ENCODE measurements around the gene SEC14L5.

DNA sequence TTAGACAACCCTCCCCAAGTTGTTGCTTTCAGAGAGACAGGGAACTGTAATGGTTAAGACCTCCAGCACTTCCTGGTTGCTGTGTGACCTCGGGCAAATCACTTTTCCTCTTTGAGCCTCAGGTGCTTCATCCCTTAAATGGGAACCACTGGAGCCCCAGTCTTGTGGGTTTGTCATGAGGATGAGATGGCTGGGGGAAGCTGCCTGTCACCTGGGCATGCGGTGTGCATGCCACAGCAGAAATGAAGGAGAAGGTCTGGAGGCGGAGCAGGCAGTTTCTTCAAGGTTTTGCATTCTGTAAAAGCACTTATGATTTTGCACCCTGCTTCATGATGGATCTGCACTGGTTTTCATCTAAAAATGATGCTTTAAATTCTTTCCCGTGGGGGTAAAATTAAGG is 53.5 kb downstream of the SEC14L5 start:
- TF ChIP-seq CTBP1 (IDR thresholded peaks at IDR 0.05; ENCODE audit: borderline replicate concordance) (no peak), TARDBP (IDR thresholded peaks at IDR 0.05) (no peak), ARNT (IDR thresholded peaks at IDR 0.05) (no peak), ZNF384 (IDR thresholded peaks at IDR 0.05) (no peak), L3MBTL2 (conservative IDR thresholded peaks at IDR 0.05) (no peak), NFRKB (IDR thresholded peaks at IDR 0.05) (no peak), SUZ12 (IDR thresholded peaks at IDR 0.05) (no peak), FOXK2 (IDR thresholded peaks at IDR 0.05) (no peak), HDGF (IDR thresholded peaks at IDR 0.05; ENCODE audit: borderline replicate concordance) (no peak), LEF1 (IDR thresholded peaks at IDR 0.05; ENCODE audit: borderline replicate concordance) (no peak), FOXM1 (IDR thresholded peaks at IDR 0.05; ENCODE audit: borderline replicate concordance) (no peak), FOXA1 (IDR thresholded peaks at IDR 0.05) (no peak)
- TF ChIP-seq, protein P1, sequence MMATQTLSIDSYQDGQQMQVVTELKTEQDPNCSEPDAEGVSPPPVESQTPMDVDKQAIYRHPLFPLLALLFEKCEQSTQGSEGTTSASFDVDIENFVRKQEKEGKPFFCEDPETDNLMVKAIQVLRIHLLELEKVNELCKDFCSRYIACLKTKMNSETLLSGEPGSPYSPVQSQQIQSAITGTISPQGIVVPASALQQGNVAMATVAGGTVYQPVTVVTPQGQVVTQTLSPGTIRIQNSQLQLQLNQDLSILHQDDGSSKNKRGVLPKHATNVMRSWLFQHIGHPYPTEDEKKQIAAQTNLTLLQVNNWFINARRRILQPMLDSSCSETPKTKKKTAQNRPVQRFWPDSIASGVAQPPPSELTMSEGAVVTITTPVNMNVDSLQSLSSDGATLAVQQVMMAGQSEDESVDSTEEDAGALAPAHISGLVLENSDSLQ (IDR thresholded peaks at IDR 0.05), result no peak
